Putamen (tissue), 1 donor: ENCODE data around the gene CSPG4.
"Not testable (repeated sequence)": the region's sequence is repeated elsewhere in the genome, so short reads cannot be mapped to it uniquely, and the experiment has no call there.

Source experiments
- DNase-seq: peaks from one replicate; pipeline ENCODE4 v3.0.0-alpha.2; 2016; ENCODE audit warnings: low spot score

CSPG4 gene

DNA sequence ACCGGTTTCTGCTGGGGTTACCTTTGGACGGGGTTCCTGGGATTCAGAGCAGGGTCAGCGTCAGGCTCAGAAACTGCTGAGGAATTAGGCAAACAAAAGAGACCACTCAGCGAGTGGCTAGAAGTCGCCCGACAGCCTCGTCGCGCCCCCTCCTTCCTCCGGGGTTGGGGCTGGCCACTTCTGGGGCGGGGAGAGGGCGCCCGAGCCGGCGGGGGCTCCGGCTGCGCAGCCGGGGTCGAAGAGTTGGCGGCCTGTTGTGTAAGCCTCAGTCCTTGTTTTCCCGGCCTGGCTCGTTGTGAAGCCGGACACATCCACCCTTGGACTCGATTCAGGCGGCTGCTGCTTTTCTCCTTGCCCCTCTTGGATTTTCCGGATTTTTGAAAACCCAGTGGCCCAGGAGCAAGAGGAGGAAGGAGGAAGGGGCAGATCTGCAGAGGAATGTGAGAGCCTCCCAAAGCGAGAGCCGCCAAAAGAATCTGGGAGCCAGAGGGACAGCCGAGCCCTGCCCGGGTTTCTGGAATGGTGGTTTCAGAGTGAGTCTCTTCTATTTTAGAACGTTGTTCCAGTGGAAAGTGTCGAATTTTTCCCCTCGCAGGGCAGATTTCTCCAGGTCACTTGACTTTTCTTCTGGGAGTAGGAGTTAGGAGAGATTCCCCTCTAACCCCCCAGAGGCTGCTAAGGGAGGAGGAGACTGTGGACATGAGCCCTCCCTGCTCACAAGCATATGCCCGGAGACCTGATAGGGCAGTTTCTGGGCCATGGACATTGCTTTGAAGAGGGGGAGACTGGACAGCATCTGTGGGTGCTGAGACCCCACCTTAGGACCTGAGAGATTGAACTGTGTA is 64.3 kb downstream of the CSPG4 start:
- no peak for DNase-seq

DNA sequence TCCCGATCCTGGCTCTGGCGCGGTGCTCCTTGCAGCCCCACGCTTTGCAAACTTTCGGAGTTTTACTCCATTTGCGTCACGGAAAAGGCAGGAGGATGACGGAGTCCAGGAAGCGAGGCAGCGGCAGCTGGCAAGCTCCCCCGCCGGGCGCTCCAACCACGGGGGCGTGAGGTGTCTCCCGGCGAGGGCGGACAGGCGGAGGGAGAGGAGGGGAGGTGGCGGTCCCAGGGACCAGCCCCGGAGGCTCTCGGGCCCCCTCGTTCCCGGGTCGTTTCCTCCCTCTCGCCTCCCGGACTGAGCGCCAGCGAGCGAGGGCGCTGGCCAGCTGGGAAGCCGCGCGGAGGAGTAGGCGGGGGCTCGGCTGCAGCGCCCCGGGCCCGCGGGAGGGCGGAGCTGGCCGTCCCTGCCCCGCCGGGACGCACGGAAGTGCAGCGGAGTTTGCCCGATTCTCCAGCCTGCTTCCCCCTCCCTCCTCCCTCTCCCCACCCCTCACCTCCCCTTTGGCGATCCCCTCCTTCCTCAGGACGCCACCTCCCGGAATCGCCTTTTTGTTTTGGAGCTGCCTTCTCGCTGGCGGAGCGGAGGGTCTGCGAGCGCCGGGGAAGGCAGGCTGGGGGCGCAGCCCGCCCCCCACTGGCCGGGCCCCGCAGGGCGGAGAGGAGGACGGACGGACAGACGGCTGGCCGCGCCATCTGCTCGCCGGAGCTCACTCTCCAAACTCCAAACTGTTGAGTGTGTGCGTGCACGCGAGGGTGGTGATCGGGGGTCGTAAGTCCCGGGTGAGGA is 65.1 kb downstream of the CSPG4 start, which contains the start of gene SNX33:
Gene SNX33 (plus strand): TSS at position 543 of the 786 bp plus-strand sequence. CDS start 1,191 bp downstream, outside the sequence.
- peak; percentile 64 for DNase-seq

DNA sequence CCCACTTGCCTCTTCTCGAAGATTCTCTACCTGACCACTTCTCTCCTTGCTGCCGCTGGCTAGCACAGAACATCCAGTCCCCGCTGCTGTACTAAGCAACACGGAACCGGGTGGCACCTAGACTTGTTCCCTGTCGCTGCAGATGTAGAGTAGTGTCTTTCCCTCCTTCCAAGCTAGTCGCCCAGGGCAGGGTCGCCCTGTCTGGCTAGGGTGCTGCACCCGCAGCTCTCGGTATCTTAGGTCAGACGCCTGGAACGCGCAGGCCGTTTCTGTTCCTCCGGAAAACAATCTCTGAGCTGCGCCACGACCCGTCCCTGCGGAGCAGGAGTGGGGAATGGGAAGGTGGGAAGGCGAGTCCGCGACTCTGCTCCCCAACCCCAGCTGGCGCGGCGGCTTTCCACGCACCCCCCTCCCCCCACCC is 65.7 kb downstream of the CSPG4 start:
- no peak for DNase-seq

DNA sequence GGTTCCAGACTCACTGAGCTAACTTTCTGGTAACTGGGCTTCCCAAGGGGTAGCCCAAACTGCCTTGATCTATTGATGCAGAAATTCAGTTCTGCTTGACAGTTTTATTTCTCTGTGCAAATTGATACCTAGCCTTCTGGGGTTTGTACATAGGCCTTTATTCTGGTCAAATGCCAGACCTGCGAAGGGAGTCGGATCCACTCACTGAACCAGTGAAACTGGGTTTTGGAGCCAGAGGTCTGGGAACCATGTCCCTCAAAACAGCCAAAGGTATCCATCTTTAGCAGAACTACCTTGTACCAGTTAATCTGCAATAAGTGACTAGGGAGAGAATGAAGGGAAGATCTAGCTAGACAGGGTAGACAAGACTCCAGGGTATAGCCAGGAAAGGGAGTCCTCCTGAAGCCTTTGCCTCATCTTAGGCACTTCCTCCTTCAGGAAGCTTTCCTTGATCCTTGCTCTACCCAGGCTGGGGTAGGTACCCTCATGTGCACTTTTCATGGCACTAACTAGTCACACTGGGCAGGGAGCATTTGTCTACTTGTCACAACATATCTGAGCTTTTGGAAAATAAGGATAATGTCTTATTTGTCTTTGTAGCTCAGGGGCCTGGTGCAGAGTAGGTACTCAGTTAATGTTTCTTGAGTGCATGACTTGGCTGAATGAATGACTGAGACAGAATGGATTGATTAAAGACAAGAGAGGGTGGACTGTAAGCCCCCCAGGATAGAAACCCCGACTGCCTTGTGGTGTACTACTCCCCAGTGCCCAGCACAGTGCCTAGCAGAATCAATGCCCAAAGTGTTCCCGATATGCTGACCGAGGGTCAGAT is 66.3 kb downstream of the CSPG4 start:
- no peak for DNase-seq

DNA sequence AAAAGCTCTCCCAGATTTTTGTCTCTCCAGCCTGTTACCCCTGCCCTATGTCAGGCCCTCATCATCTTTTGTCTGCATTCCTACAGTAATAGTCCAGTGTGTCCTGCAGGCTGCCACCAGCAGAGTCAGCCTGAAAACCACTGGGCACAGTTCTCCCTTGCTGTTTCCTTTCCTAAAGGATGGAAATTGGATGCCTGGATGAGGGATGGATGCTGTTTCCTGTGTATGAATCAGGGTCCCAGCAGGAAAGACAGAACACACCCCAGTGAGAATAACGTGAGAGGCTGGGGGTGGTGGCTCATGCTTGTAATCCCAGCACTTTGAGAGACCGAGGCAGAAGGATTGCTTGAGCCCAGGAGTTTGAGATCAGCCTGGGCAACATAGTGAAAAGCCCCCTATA is 68.3 kb downstream of the CSPG4 start:
- DNase-seq: no peak

DNA sequence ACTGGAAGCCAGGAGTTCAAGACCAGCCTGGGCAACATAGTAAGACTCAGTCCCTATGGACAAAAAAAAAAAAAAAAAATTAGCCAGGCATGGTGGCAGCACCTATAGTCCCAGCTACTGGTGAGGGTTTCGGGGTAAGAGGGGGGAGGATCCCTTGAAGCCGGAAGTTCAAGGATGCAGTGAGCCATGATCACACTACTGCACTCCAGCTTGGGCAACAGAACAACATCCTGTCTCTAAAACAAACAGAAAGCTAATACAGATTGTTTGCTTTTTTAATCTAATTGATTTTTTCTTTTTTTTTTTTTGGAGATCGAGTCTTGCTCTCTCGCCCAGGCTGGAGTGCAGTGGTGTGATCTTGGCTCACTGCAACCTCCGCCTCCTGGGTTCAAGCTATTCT is 71.0 kb downstream of the CSPG4 start:
- no peak for DNase-seq

DNA sequence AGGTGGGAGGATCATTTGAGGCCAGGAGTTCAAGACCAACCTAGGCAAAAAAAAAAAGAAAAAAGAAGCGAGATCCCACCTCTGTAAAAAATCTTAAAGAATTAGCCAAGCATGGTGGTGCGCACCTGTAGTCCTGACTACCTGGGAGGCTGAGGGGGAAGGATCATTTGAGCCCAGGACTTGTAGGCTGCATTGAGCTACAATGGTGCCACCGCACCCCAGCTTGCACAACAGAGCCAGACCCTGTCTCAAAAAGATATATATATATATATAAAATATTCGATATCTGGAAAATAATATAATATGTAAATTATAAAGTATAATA is 71.5 kb downstream of the CSPG4 start:
- DNase-seq: no peak

DNA sequence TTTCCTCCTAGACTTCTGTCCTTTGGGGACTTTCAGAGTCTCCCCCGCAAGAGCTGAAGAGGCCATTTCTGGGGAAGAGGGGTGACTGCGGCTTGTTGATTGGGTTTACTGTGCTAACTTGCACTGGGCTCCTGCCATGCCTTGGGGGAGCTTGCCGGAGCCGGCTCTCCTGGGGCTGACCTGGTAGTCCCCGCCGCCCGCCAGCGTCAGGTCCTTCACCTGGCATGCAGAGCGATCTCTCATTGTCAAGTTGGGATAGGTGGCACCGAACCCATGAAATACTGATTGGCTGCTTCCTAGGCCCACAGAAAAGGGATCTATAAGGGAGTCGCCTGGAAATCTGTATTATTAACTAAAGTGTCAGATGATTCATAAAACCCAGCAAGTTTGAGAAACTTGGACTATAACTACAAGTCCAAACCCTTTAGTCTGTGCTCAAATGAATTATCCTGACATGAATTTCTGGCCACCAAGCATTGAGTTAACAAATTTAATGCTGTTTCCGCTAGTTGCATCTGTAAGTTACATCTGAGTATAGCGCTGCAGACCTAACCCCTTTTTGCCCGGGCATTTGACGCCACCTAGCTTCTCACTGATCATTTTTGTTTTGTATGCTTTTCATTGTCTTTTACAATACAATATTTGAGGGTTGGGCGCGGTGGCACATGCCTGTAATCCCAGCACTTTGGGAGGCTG is 72.0 kb downstream of the CSPG4 start:
- no peak for DNase-seq

DNA sequence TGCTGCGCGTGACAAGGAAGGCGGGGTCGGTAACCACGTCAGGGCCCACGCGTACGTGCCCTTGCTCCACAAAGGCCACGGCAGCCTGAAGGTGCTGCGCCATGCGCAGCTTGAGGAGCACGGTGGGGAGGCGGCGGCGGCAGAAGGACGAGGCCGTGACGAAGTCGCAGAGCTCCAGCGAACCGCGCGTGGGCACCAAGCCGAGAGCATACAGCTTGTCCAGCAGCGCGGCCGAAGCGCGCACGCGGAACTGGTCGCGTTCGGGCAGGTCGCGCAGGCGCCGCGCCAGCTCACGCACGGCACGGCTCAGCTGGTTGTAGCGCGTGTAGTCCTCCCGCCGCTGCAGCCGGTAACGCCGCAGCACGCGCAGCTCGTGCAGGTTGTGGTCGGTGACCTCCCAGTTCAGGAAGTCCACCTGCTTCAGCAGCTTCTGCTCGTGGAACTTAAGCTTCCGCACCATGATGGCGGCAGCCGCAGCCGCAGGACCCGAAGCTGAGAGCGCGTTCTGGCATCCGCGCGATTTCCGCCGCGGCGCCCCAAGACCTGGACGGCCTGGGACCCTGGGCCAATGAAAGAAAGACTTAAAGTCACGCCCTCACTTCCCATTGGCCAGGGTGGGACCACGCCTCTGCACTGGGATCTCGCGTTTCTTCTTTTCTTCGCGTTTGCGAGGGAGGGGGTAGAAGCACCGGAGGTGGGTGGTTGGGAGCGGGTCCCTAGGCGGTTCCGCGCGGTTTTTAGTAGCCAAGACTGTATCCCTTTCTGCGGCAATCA is 72.8 kb downstream of the CSPG4 start, which contains the start of gene IMP3:
Gene IMP3 (minus strand): TSS at position 516 of the 774 bp plus-strand sequence. CDS start 56 bp downstream, at position 460.
- peak; percentile 98 for DNase-seq

DNA sequence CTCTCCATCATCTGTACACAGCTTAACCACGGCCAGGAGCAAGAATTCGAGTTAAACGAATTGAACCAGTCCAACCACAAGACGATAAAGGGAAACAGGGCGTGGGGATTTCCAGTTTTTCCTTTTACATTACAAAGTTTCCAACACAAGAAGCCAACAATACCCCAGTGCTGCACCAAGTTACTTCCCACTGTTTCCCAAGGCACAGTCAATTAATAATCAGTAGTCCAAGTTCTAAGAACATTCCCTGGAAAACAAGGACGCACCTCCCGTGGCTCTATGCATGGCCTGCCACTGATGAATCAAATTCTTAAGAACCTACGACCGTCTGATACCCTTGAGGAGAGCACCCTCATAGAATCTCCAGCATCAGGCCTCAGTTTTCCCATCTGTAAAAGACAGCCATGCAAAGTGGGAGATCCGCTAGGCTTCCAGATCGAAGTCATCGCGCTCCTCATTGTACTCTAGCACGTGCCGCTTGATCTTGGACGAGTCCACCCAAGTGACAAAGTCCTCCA is 73.4 kb downstream of the CSPG4 start:
- DNase-seq: no peak

DNA sequence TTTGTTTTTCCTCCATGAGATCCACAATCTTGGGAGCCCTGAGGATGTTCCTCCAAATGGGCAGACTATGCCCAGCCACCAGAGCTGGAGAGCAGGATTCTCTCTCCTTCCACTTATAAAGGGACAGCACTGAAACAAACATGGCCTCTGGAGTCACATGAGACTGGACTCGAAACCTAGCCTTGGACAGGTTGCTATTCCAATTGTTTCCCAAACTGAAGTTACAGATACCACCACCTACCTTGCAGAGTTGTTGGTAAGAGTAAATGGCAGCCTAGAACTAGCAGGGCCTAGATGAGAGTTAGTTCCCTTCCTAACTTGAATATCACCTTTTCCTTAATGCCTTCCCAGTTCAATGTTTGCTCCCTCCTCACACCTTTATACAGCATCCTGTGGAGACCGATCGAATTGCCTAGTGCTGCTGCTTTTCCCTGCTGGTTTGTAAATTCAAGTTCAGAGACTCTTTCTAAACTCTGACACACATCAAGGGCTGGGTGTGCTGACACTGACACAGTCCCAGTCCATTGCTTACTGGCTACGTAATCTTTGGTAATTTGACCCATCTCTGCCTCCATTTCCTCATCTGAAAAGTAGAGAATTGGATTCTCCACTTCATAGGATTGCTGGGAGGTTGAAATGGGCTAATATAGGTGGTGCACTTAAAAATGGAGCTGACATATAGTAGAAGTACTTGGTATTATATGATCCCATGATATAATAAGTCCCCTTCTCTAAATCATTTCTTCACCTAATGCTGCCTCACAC is 75.2 kb downstream of the CSPG4 start:
- DNase-seq: no peak

DNA sequence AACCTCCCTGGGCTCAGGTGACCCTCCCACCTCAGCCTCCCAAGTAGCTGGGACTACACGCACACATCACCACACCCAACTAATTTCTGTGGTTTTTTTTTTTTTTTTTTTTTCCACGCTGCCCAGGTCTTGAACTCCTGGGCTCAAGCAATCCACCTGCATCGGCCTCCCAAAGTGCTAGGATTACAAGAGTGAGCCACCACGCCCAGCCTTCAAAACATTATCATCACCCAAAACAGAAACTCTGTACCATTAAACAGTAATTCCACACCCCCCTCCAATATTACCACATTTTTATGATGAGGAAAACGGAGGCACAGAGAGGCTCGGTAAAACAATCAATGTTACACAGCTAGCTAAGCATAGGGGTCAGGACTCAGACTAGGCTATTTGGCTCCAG is 76.6 kb downstream of the CSPG4 start:
- no peak for DNase-seq

DNA sequence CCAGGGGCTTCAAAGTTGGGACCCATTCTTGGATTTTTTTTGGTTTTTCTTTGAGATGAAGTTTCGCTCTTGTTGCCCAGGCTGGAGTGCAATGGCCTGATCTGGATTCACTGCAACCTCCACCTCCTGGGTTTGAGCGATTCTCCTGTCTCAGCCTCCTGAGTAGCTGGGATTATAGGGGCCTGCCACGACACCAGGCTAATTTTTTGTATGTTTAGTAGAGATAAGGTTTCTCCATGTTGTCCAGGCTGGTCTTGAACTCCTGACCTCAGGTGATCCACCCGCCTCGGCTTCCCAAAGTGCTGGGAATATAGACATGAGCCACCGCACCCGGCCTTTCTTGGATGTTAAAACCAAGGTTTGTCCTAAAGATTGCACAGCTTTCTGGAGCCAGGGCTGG is 78.7 kb downstream of the CSPG4 start:
- not testable (repeated sequence) for DNase-seq

DNA sequence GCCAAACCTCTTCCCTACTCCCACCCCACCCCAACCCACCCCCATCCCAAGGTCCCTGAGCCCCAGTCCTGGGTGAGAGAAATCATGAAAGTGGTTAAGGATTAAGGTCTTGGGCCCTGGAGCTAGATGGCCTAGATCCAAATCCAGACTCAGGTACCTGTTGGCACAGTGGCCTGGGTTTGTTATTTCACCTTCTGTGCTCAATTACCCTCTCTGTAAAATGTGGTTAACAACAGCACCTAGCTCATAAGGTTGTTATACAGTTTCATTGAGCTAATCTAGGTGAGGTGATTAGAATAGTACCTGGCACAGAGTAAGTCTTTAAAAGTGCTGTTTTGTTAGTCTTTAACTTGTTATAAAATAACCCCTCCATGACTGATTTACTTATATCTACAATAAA is 80.7 kb downstream of the CSPG4 start:
- no peak for DNase-seq

DNA sequence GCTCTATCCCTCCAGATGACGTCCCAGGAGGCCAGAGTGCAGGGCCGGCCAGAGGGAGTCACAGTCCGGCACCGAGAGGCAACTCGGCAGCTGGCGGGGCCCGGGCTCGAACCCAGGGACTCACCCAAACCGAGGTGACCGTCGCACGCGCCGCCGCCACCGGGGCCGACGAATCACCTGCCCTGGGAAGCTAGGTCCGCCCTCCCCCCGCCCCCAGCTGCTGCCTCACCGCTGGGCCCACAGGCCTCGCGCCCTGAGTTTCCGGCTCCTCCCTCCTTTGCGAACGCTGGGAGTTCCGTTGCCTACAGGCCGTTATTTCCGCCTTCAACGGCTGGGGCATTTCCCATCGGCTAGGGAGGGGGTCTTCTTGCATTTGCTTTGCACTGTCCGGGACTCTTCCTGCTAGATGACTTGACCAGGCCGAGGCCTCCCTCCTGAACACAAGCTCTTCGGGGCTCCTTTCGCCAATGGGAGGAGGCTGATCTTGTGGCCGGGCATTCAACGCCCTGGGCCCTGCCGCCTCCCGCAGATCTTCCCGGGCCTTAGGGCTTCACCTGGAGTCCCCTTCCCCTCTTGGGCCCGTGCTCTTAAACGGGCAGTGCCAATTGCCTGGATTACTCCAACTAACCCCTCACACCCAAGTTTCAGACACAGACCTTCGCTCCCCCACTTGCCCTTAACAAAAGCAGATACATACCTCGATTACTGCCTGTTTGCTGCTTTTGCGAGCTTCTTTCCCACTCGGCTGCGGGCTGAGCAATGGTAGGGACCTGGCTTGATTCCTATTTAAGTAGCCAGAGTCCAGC is 86.9 kb downstream of the CSPG4 start, which contains the start of gene SNUPN:
Gene SNUPN (minus strand): TSS at position 184 of the 806 bp plus-strand sequence. CDS start 4,674 bp downstream, outside the sequence.
- DNase-seq: peak; percentile 92
